H9 (cell line): ENCODE data around the gene CTSH. TPM values are rescaled to one million over a fixed set of nuclear protein-coding genes. Genes with fewer than 3 reads are reported as not detected.

Source experiments
- DNase-seq: peaks from one replicate; pipeline ENCODE4 v3.0.0-alpha.2; 2017
- H2AFZ ChIP-seq: one replicate; pipeline ENCODE4 v1.6.1; 2013; ENCODE audit warnings: mild to moderate bottlenecking, low read length, control low read depth, moderate library complexity
- H2AK5ac ChIP-seq: 2 replicates; pipeline ENCODE4 v1.6.1; 2013; ENCODE audit warnings: low read length, control low read depth, mixed read lengths; ENCODE audit not compliant: insufficient read length
- H2BK120ac ChIP-seq: one replicate; pipeline ENCODE4 v1.6.1; 2013; ENCODE audit warnings: low read depth, mild to moderate bottlenecking, low read length, control low read depth, inconsistent platforms; ENCODE audit not compliant: poor library complexity, severe bottlenecking
- H2BK12ac ChIP-seq: 2 replicates; pipeline ENCODE4 v1.6.1; 2013; ENCODE audit warnings: low read length, control low read depth, mixed read lengths, low read depth; ENCODE audit not compliant: insufficient read length
- H2BK15ac ChIP-seq: 2 replicates; pipeline ENCODE4 v1.6.1; 2013; ENCODE audit warnings: low read depth, low read length, control low read depth
- H2BK20ac ChIP-seq: one replicate; pipeline ENCODE4 v1.6.1; 2013; ENCODE audit warnings: low read depth, mild to moderate bottlenecking, low read length, control low read depth, inconsistent platforms; ENCODE audit not compliant: poor library complexity, severe bottlenecking
- H2BK5ac ChIP-seq: 2 replicates; pipeline ENCODE4 v1.6.1; 2013; ENCODE audit warnings: low read length, control low read depth, mixed read lengths; ENCODE audit not compliant: insufficient read length
- H3K14ac ChIP-seq: 2 replicates; pipeline ENCODE4 v1.6.1; 2013; ENCODE audit warnings: low read length, control low read depth; ENCODE audit not compliant: insufficient read depth
- H3K18ac ChIP-seq: 2 replicates; pipeline ENCODE4 v1.6.1; 2013; ENCODE audit warnings: low read depth, mild to moderate bottlenecking, mixed read lengths, low read length, control low read depth; ENCODE audit not compliant: insufficient read length
- H3K23ac ChIP-seq: 2 replicates; pipeline ENCODE4 v1.6.1; 2013; ENCODE audit warnings: low read length, control low read depth, mixed read lengths, low read depth; ENCODE audit not compliant: insufficient read length
- H3K23me2 ChIP-seq: 2 replicates; pipeline ENCODE4 v1.6.1; 2013; ENCODE audit warnings: low read depth, mild to moderate bottlenecking, mixed read lengths, low read length, control low read depth; ENCODE audit not compliant: insufficient read length, poor library complexity, severe bottlenecking
- H3K27ac ChIP-seq: 2 replicates; pipeline ENCODE4 v1.5.1; 2013; ENCODE audit warnings: low read length, control low read depth, mixed read lengths, low read depth; ENCODE audit not compliant: insufficient read length
- H3K27me3 ChIP-seq: 2 replicates; pipeline ENCODE4 v1.6.1; 2013; ENCODE audit warnings: low read length, control low read depth, inconsistent platforms; ENCODE audit not compliant: insufficient read depth
- H3K4ac ChIP-seq: 2 replicates; pipeline ENCODE4 v1.6.1; 2013; ENCODE audit warnings: low read depth, mild to moderate bottlenecking, control low read depth, inconsistent platforms, low read length, moderate library complexity
- H3K4me1 ChIP-seq: 2 replicates; pipeline ENCODE4 v1.6.1; 2013; ENCODE audit warnings: low read length, control low read depth, inconsistent platforms; ENCODE audit not compliant: insufficient read depth
- H3K4me2 ChIP-seq: 2 replicates; pipeline ENCODE4 v1.6.1; 2013; ENCODE audit warnings: low read length, control low read depth, mixed read lengths; ENCODE audit not compliant: insufficient read length, insufficient read depth
- H3K56ac ChIP-seq: 2 replicates; pipeline ENCODE4 v1.6.1; 2013; ENCODE audit warnings: low read depth, mild to moderate bottlenecking, mixed read lengths, low read length, control low read depth; ENCODE audit not compliant: insufficient read length
- H3K79me1 ChIP-seq: 2 replicates; pipeline ENCODE4 v1.6.1; 2013; ENCODE audit warnings: low read depth, mild to moderate bottlenecking, moderate library complexity, low read length, control low read depth, inconsistent platforms; ENCODE audit not compliant: insufficient read depth, poor library complexity, severe bottlenecking
- H3K79me2 ChIP-seq: 2 replicates; pipeline ENCODE4 v1.6.1; 2013; ENCODE audit warnings: low read length, control low read depth, inconsistent platforms; ENCODE audit not compliant: insufficient read depth
- H3K9ac ChIP-seq: 2 replicates; pipeline ENCODE4 v1.6.1; 2013; ENCODE audit warnings: low read length, control low read depth, mixed read lengths; ENCODE audit not compliant: insufficient read length; ENCODE audit errors: extremely low read depth
- H3K9me3 ChIP-seq: one replicate; pipeline ENCODE4 v1.6.1; 2013; ENCODE audit warnings: low read depth, low read length, inconsistent platforms; ENCODE audit not compliant: control insufficient read depth
- H3T11ph ChIP-seq: one replicate; pipeline ENCODE4 v1.6.1; 2013; ENCODE audit warnings: mild to moderate bottlenecking, low read length, control low read depth, inconsistent platforms
- H4K20me1 ChIP-seq: one replicate; pipeline ENCODE4 v1.6.1; 2013; ENCODE audit not compliant: control insufficient read depth, insufficient read length, insufficient read depth
- H4K5ac ChIP-seq: 2 replicates; pipeline ENCODE4 v1.6.1; 2013; ENCODE audit warnings: low read depth, mild to moderate bottlenecking, mixed read lengths, low read length, control low read depth; ENCODE audit not compliant: insufficient read length
- H4K8ac ChIP-seq: replicated peaks from 2 replicates; pipeline ENCODE4 v1.6.1; 2013; ENCODE audit warnings: low read length, control low read depth, mixed read lengths, low read depth; ENCODE audit not compliant: insufficient read length
- H4K91ac ChIP-seq: 2 replicates; pipeline ENCODE4 v1.6.1; 2013; ENCODE audit warnings: low read depth, mild to moderate bottlenecking, moderate library complexity, mixed read lengths, low read length, control low read depth; ENCODE audit not compliant: insufficient read length
- H3K27ac Mint-ChIP-seq, 3 experiments: 2 replicates in 2 of 3; 3 replicates in 1 of 3; pipeline ENCODE4 v1.8.0; 2020 to 2021; ENCODE audit warnings: mixed read lengths in 3 of 3, mild to moderate bottlenecking in 1 of 3, moderate library complexity in 1 of 3
- H3K27me3 Mint-ChIP-seq: 2 replicates; pipeline ENCODE4 v1.8.0; 2021; ENCODE audit warnings: low read depth, mild to moderate bottlenecking, moderate library complexity, mixed read lengths
- H3K36me3 Mint-ChIP-seq, 3 experiments: 2 replicates in 2 of 3; 3 replicates in 1 of 3; pipeline ENCODE4 v1.8.0; 2020 to 2021; ENCODE audit warnings: low read depth in 3 of 3, mixed read lengths in 3 of 3; ENCODE audit not compliant: insufficient read depth in 1 of 3
- H3K4me1 Mint-ChIP-seq, 2 experiments: 2 replicates each; pipeline ENCODE4 v1.8.0; 2020; ENCODE audit warnings: mixed read lengths in 2 of 2
- H3K4me3 Mint-ChIP-seq, 2 experiments: 2 replicates in 1 of 2; 3 replicates in 1 of 2; pipeline ENCODE4 v1.8.0; 2020 to 2021; ENCODE audit warnings: mild to moderate bottlenecking in 2 of 2, mixed read lengths in 2 of 2, moderate library complexity in 1 of 2
- H3K9me3 Mint-ChIP-seq, 2 experiments: 2 replicates in 1 of 2; 3 replicates in 1 of 2; pipeline ENCODE4 v1.8.0; 2020; ENCODE audit warnings: mild to moderate bottlenecking in 2 of 2, mixed read lengths in 2 of 2, moderate library complexity in 1 of 2
- WGBS: extraction: QIAGEN DNeasy Blood & Tissue Kit; methylation state at CpG from one replicate; pipeline ENCODE4 v1.1.7; 2013; ENCODE audit warnings: missing lambda C conversion rate, low lambda C conversion rate, mixed read lengths; ENCODE audit not compliant: insufficient read length; ENCODE audit errors: extremely low coverage; 5-methylcytosine and 5-hydroxymethylcytosine counted together
- total RNA-seq: library from RNA; stranded (reverse); gene quantifications from 2 replicates; pipeline ENCODE4 v1.2.1, GENCODE V29; 2021
- TF ChIP-seq, protein P1 (sequence below): fragments of 200-600 bp; sonication (generic); conservative IDR thresholded peaks from 3 replicates; pipeline ENCODE4 v1.8.0; 2021; ENCODE audit warnings: antibody characterized with exemption, mild to moderate bottlenecking

The CTSH gene
- total RNA-seq, 1 experiment from 2014 or later, result 15.5 TPM

DNA sequence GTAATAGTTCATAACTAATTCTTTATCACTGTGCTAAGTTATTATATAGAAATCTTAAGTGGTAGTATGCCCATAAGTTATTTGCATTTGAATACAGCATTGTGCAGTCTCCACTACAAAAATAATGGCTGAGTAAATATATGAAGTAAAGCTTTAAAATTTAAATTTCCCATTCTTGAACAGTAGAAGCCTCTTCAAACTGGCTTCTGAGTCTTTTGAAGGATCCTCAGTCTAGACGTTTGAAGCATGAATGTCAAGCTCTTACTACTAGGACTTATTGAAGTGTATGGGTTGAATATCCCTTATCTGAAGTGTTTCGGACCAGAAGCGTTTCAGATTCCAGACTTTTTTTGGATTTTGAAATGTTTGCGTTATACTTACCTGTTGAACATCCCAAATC is 55.8 kb downstream of the CTSH start:
- Histone ChIP-seq H3K4me2 (no peak overlapping the region), H3T11ph (no peak overlapping the region), H3K14ac (no peak overlapping the region), H3K23ac (no peak overlapping the region), H3K56ac (no peak overlapping the region), H4K91ac (no peak overlapping the region), H2BK5ac (no peak overlapping the region), H3K79me1 (peaks cover 10% of the 10 kb centered on the region), H3K27ac (no peak overlapping the region), H2AFZ (no peak overlapping the region), H3K9ac (no peak overlapping the region), H2BK20ac (no peak overlapping the region), H2AK5ac (no peak overlapping the region), H2BK12ac (no peak overlapping the region), H3K4ac (no peak overlapping the region), H3K4me1 (no peaks in the 10 kb centered on the region), H3K23me2 (no peaks in the 10 kb centered on the region), H2BK120ac (no peak overlapping the region), H2BK15ac (no peak overlapping the region), H3K27me3 (no peaks in the 10 kb centered on the region), H4K20me1 (no peaks in the 10 kb centered on the region), H3K79me2 (peaks cover 5% of the 10 kb centered on the region; the same call in 1 of the 2 replicates), H4K5ac (no peak overlapping the region), H3K9me3 (no peaks in the 10 kb centered on the region), H4K8ac (no peak overlapping the region), H3K18ac (no peak overlapping the region)
- Mint-ChIP-seq H3K27me3 (no peaks in the 10 kb centered on the region), H3K27ac (no peak overlapping the region), H3K4me1 (peaks cover 0 to 2% of the 10 kb centered on the region in 2 experiments; a peak in 1 of 4 replicates), H3K36me3 (peaks cover 61 to 95% (median 94%) of the 10 kb centered on the region in 3 experiments), H3K9me3 (no peaks in the 10 kb centered on the region), H3K4me3 (no peak overlapping the region)
- DNase-seq, result no peak
- no CpG with 5 or more reads among the region's 4 CpGs for WGBS
- TF ChIP-seq, protein P1, sequence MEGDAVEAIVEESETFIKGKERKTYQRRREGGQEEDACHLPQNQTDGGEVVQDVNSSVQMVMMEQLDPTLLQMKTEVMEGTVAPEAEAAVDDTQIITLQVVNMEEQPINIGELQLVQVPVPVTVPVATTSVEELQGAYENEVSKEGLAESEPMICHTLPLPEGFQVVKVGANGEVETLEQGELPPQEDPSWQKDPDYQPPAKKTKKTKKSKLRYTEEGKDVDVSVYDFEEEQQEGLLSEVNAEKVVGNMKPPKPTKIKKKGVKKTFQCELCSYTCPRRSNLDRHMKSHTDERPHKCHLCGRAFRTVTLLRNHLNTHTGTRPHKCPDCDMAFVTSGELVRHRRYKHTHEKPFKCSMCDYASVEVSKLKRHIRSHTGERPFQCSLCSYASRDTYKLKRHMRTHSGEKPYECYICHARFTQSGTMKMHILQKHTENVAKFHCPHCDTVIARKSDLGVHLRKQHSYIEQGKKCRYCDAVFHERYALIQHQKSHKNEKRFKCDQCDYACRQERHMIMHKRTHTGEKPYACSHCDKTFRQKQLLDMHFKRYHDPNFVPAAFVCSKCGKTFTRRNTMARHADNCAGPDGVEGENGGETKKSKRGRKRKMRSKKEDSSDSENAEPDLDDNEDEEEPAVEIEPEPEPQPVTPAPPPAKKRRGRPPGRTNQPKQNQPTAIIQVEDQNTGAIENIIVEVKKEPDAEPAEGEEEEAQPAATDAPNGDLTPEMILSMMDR, result no peak
